Esophagus mucosa (tissue), 1 donor: ENCODE results near the gene SPRED1. TPM values are rescaled to one million over a fixed set of nuclear protein-coding genes. Genes with fewer than 3 reads are reported as not detected.

ENCODE experiments used
- ATAC-seq: fragments of 200-7000 bp; cut with Tn5 transposase; one replicate; pipeline ENCODE4 v1.9.1; 2020
- total RNA-seq: library from RNA; stranded (reverse); gene quantifications from one replicate; pipeline ENCODE4 v1.2.4, GENCODE V29; 2023
- donor health status: DM: yes; HTN: yes; CAD: no.

Gene SPRED1
- total RNA-seq, 1 donor from 2014 or later: 10.0 TPM

GRCh38 chr15:38285456-38285855 lies 32.8 kb downstream of the SPRED1 start:
- no peak for ATAC-seq

- ATAC-seq: no peak
Observed at GRCh38 chr15:38294126-38294525, 41.5 kb downstream of the SPRED1 start.

GRCh38 chr15:38297623-38298388 lies 45.2 kb downstream of the SPRED1 start:
- no peak for ATAC-seq

GRCh38 chr15:38299216-38299615 lies 46.6 kb downstream of the SPRED1 start:
- ATAC-seq: no peak

GRCh38 chr15:38300395-38300794 lies 47.8 kb downstream of the SPRED1 start:
- ATAC-seq: no peak

- ATAC-seq: no peak
Observed at GRCh38 chr15:38304481-38304880, 51.8 kb downstream of the SPRED1 start.

- ATAC-seq: no peak
Observed at GRCh38 chr15:38307251-38307650, 54.6 kb downstream of the SPRED1 start.

GRCh38 chr15:38307861-38308641 lies 55.4 kb downstream of the SPRED1 start:
- ATAC-seq: no peak

GRCh38 chr15:38308797-38309196 lies 56.2 kb downstream of the SPRED1 start:
- no peak for ATAC-seq

- ATAC-seq: no peak
Observed at GRCh38 chr15:38312190-38312589, 59.6 kb downstream of the SPRED1 start.

GRCh38 chr15:38316311-38316710 lies 63.7 kb downstream of the SPRED1 start:
- no peak for ATAC-seq

- no peak for ATAC-seq
Observed at GRCh38 chr15:38320181-38320580, 67.5 kb downstream of the SPRED1 start.

- ATAC-seq: no peak
Observed at GRCh38 chr15:38320866-38321265, 68.2 kb downstream of the SPRED1 start.

GRCh38 chr15:38323895-38324294 lies 71.3 kb downstream of the SPRED1 start:
- ATAC-seq: no peak

- ATAC-seq: no peak
Observed at GRCh38 chr15:38324939-38325647, 72.5 kb downstream of the SPRED1 start.

- ATAC-seq: peak; percentile 96
Observed at GRCh38 chr15:38325648-38325990, 73.0 kb downstream of the SPRED1 start.

- no peak for ATAC-seq
Observed at GRCh38 chr15:38332711-38333110, 80.1 kb downstream of the SPRED1 start.

GRCh38 chr15:38335116-38335515 lies 82.5 kb downstream of the SPRED1 start:
- ATAC-seq: no peak

- ATAC-seq: no peak
Observed at GRCh38 chr15:38344351-38344750, 91.7 kb downstream of the SPRED1 start.

- ATAC-seq: no peak
Observed at GRCh38 chr15:38349251-38349650, 96.6 kb downstream of the SPRED1 start.

- no peak for ATAC-seq
Observed at GRCh38 chr15:38351466-38351865, 98.8 kb downstream of the SPRED1 start.

- ATAC-seq: peak; percentile 57
Observed at GRCh38 chr15:38354315-38354929, 101.8 kb downstream of the SPRED1 start.

- no peak for ATAC-seq
Observed at GRCh38 chr15:38362355-38362754, 109.7 kb downstream of the SPRED1 start.
